HG03460 (cell line): ENCODE measurements around the gene MPZL1.

ENCODE experiments used
- ATAC-seq: cut with Tn5 transposase; IDR thresholded peaks from one replicate; pipeline ENCODE4 v1.9.1; 2021; ENCODE audit not compliant: unreplicated experiment

MPZL1 gene

DNA sequence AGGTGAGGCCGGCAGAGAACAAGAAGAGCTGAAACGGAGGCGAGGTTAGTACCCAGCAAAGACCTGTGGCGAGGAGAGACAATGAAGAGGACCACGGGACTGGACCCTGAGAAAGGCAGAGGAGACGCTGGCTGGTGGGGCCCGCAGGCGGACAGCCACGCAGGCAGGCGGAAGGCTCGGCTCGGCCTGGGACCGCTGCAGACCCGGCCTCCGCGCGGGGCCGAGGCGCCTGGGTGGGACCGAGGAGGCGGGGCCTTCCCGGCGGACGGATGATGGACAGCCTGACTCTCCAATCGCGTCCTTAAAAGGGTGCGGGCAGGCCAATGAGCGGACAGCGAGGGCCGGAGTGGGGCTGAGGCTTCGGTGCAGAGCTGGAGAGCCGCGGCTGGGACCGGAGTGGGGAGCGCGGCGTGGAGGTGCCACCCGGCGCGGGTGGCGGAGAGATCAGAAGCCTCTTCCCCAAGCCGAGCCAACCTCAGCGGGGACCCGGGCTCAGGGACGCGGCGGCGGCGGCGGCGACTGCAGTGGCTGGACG, at the start of gene MPZL1:
TSS of gene MPZL1 (plus strand) at position 366 of the 535 bp plus-strand sequence. CDS start 170 bp downstream, outside the sequence.
- ATAC-seq, result peak; percentile 88

GRCh38 chr1:167672831-167673230, 49.0 kb upstream of the MPZL1 start:
- no peak for ATAC-seq

GRCh38 chr1:167673265-167673664, 48.5 kb upstream of the MPZL1 start:
- no peak for ATAC-seq

DNA sequence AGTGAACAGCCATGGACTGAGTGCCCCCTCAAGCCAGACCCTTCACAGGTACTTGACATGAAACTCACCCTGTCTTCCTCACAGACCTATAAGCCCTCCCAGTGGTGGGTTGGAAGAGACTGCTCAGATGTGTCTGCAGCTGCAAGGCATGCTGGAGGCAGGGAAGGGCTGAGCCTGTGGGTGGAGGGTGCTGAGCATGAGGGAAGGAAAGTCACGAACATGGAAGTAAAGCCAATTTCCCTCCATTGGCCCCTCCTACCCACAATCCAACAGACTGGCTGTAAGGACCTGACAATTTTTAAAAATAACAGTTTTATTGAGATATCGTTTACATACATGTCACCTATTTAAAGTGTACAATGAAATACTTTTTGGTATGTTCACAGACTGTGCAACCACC, 47.6 kb upstream of the MPZL1 start:
- ATAC-seq, result no peak

DNA sequence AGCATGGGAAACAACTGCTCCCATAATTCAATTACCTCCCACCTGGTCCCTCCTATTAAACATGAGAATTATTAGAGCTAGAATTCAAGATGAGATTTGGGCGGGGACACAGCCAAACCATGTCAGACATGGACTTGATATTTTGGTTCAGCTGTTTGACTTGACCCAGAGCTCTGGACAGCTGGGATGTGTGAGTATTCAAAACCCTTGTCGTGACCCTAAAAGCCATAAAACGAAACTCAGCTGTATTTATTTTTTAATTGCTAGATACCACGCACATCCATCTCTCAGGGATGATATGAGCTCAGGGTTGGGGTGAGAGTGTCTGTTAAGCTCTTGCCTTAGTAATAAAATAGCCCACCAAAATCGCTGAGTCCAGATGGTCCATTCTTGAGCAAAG, 46.3 kb upstream of the MPZL1 start:
- no peak for ATAC-seq

DNA sequence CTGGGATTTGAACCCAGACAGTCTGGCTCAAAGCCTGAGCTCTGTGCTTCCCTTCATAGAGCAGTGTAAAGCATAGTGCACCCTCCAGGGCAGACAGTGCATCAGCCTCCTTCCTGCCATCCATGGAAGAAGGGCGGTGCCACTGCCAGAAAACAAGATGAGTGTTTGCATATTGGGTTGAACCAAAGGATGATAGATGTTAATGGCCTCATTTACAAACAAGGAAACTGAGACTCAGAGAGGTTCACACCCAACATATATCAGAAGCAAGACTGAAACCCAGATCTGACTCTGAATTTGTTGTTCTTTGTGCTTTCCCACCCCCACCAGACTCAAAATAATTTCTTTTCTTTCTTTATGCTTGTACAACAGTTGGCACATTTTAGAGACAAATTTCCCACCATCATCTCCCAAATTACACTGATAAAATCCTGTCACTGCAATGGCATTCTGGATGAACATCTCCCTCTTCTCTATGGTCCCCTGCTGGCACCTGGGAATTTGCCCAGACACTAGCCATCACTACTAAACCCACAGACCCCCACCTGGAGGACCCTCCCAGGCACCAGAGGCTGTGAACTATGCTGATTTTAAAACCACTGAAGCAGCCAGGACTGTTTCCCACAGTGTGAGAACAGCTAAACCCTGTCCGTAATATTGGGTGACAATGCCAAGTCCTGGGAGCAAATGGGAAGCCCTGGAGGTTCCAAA, 45.4 kb upstream of the MPZL1 start:
- peak; percentile 55 for ATAC-seq

- no peak for ATAC-seq
Observed at GRCh38 chr1:167676916-167677848, 44.6 kb upstream of the MPZL1 start.

GRCh38 chr1:167678422-167678821, 43.4 kb upstream of the MPZL1 start:
- no peak for ATAC-seq

GRCh38 chr1:167678838-167679237, 42.9 kb upstream of the MPZL1 start:
- ATAC-seq, result no peak

DNA sequence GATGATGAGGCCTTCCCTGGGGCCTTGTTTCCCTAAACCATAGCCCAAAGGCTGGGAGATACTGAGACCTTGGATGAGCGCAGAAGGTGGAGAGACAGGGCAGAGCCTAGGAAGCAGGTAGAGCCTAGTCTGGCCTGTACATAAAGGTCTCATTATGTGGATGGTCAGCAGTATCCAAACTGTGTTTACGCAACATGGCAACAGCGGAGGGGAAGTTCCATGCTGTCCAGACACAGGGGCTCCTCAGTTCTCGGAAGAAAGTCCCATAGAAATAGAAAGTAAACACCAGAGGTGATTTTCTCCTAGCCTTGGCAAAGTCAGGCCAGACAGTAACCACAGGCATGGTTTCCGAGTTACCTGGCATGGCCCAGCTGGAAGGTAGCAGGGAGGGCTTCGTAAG, 42.1 kb upstream of the MPZL1 start:
- no peak for ATAC-seq

DNA sequence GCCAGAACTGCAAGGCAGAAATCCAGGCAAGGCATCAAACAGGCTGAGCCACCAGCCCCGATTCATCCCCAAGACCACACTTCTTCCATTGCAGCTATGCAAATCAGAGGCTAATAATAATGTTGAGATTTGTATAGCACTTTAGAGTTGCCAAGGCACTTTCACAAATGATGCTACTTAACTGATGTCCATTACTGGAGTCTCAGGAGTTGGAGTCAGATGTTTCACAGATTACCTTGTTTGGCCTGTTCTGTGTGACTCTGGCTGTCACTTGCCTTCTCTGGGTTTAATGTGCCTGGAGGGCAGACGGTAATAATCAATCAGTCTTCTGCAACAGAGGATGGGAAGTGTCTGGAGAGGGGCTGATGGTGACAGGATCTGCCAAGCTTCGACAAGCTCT, 40.8 kb upstream of the MPZL1 start:
- no peak for ATAC-seq

- no peak for ATAC-seq
Observed at GRCh38 chr1:167681451-167682098, 40.2 kb upstream of the MPZL1 start.

DNA sequence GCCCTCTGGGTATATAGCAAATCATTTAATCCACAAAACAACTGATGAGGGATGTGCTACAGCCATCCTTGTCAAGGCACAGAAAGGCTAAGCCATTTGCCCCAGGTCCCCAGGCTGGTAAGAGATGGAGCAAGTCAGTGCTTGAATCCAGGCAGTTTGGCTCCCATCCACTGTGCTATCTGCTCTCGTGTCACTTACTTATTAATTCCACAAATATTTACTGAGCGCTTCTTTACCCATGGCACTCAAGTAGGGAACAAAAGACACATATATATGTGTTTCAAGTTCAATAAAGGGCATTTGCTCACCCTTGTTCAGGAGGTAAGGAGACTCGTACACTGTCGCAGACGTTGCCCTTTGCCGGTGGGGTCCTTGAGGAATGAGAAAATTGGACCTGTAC, 38.6 kb upstream of the MPZL1 start:
- no peak for ATAC-seq

DNA sequence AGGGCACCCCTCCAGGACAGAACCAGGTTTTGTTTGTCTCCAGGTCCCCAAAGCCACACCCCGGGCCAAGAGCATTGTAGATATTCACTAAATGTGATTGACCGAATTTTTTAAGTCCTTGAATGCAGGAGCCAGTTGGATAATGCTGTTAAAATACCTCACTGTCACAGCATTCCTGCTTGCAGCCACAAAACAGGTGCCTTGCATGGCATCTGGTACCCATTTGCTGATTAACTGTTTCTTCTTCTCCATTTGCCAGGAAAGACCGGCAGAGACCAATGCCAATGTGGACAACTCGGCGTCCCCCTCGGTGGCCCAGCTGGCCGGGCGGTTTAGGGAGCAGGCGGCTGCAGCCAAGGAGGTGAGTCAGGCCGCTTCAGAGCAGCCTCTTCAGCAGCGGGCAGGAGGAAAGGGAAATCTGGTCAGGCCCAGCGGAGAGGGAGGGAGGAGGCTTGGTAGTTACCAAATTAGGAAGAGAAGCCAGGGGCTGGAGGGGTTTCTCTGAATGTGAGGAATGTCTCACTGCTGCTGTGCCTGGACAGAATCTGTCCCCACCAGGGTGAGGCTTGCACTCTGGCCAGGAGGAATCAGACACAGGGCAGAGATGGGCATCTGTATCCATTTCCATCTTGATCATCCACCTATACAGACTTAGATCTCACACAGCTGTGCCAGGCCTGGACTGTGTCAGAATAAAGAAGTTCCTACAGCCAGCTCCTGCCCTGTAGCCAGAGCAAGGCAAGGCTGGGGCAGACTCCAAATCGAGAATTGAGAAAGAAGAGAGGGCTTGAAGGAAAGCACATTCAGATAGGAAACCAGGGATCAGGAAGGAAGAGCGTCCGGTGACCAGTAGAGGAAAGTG, 37.9 kb upstream of the MPZL1 start:
- ATAC-seq, result no peak

DNA sequence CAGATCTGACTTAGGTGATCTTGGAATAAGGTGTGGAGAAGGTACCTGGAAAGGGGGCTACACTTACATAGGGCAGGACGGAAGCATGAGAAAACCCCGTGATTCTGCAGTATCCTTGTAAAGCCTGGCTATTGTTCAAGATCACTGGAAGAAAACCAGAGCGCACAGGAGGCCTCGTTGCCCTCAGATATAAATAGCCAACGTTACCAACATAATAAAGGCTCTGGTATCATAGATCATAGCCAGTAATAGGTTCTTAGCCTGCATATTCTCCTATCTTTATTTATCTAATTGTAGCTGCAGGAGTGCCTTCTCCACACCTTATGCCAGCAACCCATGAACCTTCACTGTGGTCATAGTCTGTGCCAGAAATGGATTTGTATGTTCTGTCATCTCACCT, 35.9 kb upstream of the MPZL1 start:
- no peak for ATAC-seq

GRCh38 chr1:167687919-167688519, 33.8 kb upstream of the MPZL1 start:
- no peak for ATAC-seq

- ATAC-seq, result no peak
Observed at GRCh38 chr1:167689567-167689920, 32.2 kb upstream of the MPZL1 start.

DNA sequence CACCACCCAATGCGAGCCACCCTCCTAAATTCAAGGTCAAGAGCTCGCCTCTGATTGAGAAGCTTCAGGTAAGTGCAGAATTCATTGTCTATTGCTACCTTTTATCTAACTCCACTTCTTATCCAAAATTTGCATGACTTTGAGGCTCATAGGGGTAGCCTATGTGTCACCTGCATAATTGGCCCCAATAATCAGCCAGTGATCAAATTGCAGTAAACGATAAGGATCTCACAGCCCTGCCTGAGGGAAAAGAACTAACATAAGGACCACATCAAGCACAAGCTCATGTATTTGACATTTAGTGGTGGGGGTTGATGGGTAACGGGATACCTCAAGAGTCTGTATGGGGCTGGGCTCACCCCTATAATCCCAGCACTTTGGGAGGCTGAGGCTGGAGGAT, 31.7 kb upstream of the MPZL1 start:
- no peak for ATAC-seq

DNA sequence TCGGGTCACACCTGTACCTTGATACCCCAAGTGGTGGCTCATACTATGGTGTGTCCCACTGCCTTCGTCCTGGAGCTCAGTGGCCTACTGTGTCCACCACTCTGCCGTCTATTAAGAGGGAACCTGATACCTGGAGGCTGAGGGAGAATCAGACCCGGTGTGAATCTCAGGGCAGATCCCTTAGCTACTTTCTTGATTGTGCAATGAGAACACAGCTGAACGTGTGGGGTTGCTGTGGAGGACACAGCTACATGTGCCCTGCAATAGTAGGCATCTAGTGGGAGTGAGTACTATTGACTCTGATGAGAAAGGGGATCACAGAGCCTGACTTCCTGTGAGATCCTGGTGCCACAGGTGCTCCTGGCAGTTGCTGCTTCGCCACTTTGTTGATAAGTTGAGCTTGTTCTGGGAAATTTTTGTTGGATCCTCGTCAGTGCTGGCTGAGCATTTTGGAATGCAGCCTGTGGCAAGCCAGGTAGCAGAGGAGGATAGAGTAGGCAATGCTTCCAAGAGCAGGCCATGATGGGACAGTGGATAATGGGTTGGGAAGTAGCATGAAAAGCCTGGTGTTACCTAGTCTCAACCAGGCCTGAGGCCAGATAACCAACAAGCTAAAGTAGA, 28.2 kb upstream of the MPZL1 start:
- no peak for ATAC-seq

DNA sequence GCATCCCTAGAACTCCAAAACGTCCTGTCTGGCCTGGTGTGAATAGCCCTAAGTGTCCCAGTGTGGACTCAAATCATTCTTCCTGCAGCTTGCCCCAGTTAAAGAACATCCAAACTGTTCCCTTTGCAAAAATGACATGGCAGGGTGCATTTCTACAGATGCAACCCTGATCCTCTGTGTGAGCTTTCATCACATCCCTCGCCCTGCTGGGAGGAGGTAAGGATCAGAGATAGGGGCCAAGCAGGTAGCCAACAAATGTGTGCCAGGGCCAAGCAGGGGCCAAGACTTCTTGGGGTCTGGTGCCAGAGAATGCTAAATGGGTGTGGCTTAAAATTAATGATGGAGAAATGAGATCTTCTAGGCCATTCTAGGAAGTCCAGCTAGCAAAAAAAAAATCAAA, 27.1 kb upstream of the MPZL1 start:
- ATAC-seq, result no peak
